H1 (cell line): ENCODE data around the gene AMOTL2.

Experiments
- RNF2 ChIP-seq: fragments of 200-900, 300-1000 bp; sonication (generic); IDR thresholded peaks from 2 replicates; pipeline ENCODE4 v1.7.1; 2016; ENCODE audit warnings: borderline replicate concordance, low read depth, mild to moderate bottlenecking, antibody characterized with exemption, low read length; ENCODE audit not compliant: poor library complexity, severe bottlenecking; ENCODE audit errors: missing control alignments
- TF ChIP-seq, protein P1 (sequence below), 3 experiments: IDR thresholded peaks; 1 replicate in 2 of 3; 2 replicates in 1 of 3; pipeline versions ENCODE4 v1.5.1 to v1.6.1; 2011; ENCODE audit warnings: low read length in 3 of 3, mild to moderate bottlenecking in 3 of 3, inconsistent platforms in 2 of 3, low read depth in 1 of 3, moderate library complexity in 1 of 3; ENCODE audit not compliant: insufficient read depth in 1 of 3; ENCODE audit errors: control extremely low read depth in 1 of 3

- TF ChIP-seq, protein P1, sequence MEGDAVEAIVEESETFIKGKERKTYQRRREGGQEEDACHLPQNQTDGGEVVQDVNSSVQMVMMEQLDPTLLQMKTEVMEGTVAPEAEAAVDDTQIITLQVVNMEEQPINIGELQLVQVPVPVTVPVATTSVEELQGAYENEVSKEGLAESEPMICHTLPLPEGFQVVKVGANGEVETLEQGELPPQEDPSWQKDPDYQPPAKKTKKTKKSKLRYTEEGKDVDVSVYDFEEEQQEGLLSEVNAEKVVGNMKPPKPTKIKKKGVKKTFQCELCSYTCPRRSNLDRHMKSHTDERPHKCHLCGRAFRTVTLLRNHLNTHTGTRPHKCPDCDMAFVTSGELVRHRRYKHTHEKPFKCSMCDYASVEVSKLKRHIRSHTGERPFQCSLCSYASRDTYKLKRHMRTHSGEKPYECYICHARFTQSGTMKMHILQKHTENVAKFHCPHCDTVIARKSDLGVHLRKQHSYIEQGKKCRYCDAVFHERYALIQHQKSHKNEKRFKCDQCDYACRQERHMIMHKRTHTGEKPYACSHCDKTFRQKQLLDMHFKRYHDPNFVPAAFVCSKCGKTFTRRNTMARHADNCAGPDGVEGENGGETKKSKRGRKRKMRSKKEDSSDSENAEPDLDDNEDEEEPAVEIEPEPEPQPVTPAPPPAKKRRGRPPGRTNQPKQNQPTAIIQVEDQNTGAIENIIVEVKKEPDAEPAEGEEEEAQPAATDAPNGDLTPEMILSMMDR (IDR thresholded peaks at IDR 0.05; ENCODE audit: control extremely low read depth in 1 of 3, insufficient read depth in 1 of 3, low read depth in 1 of 3, low read length in 3 of 3), result no peak
- TF ChIP-seq RNF2, result no peak
Observed at GRCh38 chr3:134423153-134423552, 48.9 kb upstream of the AMOTL2 start.
